ENCODE measurements around the gene SPATA31E1.
A peak's percentile ranks its signal among the peaks of the same experiment; 100 is the strongest.

Gene SPATA31E1

DNA sequence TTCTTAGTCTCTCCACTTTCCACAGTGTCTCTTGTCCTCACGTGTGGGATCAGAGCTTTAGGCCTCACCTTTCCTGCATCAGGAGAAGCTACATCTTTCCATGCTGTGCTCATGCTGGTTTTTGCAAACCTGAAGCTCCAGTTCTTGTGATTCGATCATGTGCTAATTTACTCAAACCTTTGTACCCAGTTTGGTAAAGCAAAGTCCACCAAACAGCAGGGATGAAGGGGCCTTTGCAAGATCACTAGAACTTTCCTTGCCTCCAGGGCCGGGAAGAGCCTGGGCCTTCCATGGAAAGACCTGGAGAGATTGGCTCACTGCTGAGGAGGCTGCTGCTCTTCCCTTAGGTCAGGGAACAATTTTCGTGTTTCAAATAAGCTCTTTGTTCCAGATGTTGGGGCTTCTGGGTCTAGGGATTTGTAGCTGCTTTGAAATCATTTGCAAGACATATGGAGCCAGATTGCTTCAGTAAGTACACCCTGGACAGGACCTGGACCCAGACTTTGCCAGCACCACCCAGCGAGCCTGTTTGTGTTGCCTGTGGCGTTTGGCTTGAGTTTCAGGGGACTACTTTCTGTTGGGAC is 18.7 kb upstream of the SPATA31E1 start:
- DNase-seq (ENCODE audit: low spot score): no peak

DNA sequence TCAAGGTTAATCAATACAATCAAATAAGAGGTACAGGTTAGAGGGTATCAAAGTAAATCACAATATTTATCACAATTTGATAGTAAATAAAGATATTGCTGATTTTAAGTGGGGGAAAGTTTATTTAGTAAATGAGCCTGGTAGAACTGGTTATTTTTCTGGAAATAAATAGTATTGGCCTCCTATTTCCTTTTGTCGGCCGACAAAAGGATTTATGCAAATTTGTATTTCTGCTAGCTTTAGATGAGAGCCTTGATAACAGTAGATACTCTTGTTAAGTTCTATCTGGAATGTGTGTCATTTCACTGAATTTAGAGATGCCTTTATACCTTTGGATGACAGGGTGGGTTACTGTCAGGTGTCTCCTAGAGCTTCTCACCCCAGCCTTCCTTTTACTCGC is 17.8 kb upstream of the SPATA31E1 start:
- no peak for DNase-seq (ENCODE audit: low spot score)

DNA sequence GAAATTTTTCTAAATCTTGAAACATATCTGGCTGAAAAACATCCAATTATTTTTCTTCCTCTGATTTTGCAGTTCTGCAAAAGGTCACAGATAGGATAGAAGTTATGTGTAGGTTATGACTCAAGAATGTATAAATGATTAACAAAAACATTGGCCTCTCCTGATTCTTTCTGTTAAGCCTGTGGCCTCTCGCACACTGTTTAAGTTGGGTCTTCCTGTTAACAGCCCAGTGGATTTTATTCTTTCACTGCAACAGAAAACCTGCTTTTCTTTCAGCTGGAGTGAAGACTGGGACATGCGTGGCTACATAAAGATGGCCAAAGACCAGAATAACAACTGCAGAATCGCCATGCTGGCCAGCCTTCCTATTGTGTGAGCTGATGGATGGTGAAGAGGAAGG is 17.1 kb upstream of the SPATA31E1 start:
- no peak for DNase-seq (ENCODE audit: low spot score)

DNA sequence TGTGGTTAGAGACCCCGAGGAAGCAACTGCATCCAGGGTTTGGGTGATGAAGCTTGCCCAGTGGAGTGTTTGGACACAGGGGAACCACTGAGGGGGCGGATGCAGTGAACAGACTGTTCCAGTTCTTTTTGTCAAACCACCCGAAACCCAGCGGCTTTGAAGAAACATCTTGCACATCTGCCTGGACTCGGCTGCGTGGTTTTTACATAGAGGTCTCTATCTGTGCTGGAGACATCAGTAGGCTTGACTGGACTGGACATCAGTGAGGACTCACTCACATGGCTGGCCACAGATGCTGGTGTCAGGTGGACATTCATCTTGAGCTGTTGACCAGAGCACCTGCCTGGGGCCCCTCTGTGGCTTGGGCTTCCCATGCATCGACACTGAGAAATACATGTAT is 15.3 kb upstream of the SPATA31E1 start:
- DNase-seq (ENCODE audit: low spot score): no peak

DNA sequence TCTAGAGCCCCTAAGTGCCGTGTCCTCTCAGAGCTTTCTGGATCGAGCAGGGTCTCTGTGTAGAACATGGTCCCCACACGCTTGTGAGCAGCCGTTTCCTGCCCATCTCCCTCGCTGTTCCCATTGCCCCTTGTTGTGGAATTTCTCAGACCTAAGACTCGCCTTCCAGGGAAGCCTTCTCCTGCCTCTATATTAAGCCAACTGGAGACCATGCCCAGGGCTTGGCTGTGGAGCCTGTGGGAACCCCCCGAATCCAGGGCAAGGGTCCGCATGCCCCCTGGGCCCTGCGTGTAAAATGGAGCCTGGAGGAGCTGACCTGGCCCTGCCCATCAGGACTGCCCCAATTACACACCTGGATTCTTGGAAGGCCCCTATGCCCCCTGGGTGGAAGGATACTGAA is 14.5 kb upstream of the SPATA31E1 start:
- DNase-seq (ENCODE audit: low spot score): no peak

DNA sequence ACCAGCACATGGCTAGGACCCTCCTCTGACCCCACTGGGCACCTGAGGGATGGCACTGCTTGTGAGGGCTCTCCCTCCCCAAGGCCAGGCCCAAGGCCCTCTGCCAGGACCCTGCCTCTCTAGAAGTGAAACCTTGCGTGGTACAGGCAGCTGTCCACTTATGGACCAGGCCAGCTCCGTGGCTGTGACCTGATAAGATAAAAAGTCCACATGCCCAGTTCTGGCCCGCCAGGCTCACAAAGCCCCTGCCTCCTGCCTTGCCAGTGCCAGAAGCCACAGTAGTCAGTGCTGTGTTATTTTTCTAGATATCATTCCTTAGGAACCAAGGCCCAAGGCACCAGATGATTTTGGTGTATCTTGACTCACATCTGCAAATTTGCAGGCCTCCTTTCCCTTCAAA is 14.0 kb upstream of the SPATA31E1 start:
- DNase-seq (ENCODE audit: low spot score): no peak

DNA sequence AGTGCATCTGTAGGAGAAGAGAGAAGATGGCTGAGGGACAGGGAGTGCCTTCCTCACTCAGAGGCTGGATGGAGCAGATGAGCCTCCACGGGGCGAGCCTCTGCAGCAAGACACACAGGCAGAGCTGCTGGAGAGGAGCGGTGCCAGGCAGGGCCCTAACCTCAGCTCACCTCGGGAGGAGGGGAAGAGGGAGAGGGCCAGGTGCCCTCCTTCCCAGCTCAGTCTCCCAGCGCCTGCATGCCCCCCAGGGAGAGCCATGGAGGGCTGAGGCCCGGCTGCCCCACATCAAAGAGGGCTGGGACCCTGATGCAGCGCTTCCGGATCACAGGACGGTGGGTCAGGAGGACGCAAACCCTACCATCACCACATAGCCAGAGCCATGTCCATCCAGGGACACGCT is 13.6 kb upstream of the SPATA31E1 start:
- no peak for DNase-seq (ENCODE audit: low spot score)

DNA sequence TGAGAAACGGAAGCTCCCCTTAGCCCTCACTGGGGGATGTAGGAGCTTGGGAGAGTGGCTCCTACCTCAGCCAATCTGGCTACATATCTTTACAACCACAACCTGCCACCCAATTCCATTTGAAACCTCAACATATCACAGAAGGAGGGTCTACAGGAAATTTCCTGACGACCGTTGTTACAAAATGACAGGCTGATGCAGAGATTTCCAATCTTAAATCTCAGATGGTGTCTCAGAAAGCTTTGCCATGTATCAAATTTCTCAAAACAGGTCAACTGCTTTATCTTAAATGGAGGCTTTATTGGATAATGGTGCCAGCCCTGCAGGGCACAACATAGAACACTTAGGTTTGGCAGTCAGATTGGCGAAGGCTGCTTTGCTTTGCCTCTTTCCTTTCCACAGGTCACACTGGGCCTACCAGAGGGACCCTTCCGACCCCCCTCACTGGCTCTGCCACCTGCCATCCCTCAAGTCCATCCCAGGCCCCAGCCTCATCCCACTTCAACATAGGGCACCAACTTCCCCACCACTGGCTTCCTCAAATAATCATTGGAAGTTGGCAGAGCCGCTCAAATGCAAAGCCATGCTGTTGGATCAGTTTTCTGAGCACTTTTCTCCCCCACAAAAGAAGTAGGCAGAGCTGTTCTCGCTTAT is 11.1 kb upstream of the SPATA31E1 start:
- no peak for DNase-seq (ENCODE audit: low spot score)

DNA sequence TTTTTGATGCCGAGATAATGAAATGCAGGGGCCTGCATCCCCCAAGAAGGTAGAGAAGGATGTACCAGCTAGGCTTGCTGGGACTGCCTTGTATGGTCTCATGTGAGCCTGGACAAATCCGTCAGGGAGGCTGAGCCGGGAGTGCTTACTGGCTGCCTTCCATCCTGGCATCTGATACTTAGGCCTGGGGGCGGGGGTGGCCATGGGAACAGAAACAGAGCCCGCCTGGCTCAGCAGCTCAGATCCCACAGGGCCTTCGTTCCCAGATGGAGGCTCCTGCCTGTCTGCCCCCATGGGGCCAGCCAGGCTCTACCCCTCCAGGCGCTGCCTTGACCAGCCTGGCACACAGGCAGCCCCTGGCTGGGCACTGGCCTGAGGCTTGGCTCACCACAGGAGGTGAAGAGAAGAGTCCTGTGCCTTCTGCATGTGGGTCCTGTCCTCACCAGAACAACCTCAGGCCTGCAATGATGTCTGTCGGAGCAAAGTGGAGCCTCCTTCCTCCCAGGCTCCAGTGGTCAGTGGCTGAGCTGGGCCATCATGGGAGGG is 10.5 kb upstream of the SPATA31E1 start:
- no peak for DNase-seq (ENCODE audit: low spot score)

DNA sequence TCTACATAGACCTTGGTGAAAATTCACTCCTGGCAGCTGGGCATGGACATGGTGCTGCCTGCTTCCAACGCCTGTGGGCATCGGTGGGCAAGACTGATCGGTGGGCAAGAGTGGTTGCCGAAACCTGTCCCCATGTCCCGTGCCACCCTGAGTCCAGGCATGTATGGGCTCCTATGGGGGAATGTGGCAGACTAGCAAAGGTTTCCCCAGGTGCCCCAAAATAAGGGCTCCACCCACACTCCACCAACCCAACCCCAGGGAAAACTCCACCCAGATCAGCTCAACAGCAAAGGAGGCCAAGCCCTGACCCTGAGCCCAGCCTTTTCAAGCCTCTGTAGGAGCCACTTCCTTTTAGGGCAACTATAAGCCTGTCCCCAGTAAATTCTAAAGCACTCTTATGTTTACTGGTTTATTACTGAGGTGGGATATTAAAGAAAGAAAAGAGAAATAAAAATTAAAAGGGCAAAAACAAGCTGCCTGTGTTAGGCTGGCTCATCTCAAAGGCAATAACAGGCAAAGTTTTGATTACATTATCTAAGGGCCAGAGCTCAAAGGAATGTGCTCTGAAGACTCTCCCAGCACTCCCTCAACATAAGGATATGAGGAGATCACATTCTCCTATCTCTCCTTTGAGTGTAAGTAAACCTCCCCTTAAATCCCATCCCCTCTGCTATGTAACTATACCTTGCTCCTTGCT is 8.9 kb upstream of the SPATA31E1 start:
- no peak for DNase-seq (ENCODE audit: low spot score)

DNA sequence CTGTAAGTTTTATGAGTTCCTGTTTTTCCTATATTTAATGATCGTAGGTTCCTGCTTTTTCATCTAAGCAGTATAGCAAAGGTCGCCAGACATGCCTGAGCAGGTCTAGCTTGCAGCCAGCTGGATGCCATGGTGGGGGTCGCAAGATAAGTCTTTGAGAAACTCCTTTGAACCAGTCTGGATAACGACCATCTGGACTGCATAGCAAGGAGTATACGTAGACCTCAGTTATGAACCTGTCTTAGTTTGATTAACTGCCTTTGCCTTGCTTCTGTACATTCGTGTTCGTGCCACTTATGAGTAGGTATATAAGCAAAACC is 8.4 kb upstream of the SPATA31E1 start:
- no peak for DNase-seq (ENCODE audit: low spot score)

DNA sequence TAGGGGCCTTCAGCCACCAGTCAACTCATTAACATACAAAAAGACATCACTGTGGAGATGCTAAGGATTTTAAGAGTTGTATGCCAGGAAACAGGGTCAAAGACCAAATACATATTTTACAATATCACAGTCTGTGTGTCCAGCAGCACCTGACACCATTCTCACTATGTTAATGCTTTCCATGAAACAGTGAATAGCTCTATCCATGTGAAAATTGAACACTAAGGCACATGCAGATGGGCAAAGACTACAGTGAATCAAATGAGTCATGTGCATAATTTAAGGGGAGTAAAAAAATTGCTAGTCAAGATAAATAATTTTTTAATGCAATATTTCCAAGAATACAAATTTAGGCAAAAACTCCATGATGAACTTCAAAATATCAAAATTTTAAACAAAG is 7.6 kb upstream of the SPATA31E1 start:
- no peak for DNase-seq (ENCODE audit: low spot score)

DNA sequence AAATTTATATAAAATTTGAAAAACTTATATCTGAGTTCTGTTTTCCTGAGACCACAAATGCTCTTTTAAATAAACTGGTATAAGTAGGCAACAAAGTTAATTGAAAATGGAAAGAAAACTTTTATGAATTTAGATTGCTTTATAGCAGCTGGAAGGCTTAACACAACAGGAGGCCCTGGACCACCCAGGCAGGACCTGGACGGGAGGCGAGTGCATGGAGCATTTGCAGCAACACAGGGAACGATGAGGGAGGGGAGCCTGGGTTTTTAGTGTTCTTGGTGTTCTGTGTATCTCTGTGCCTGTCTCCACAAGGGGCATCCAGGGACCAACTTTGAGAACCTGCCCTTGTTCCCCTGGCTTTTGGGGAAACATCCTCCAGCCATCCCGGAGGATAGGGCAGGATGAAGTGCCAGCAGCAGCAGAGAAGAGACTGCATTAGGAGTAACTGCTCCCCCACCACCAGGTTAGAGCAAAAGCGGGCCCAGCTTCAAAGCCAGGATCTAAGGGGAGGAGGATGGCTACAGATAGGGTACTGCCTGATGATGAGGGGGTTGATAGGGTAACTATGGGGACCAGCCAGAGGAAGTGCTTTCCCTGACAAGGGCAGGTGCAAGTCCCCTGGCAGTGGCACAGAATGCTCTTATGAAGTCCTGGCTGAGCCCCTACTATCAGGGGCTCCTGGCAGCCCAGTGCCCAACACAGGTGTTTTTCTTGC is 6.7 kb upstream of the SPATA31E1 start:
- DNase-seq (ENCODE audit: low spot score): no peak

DNA sequence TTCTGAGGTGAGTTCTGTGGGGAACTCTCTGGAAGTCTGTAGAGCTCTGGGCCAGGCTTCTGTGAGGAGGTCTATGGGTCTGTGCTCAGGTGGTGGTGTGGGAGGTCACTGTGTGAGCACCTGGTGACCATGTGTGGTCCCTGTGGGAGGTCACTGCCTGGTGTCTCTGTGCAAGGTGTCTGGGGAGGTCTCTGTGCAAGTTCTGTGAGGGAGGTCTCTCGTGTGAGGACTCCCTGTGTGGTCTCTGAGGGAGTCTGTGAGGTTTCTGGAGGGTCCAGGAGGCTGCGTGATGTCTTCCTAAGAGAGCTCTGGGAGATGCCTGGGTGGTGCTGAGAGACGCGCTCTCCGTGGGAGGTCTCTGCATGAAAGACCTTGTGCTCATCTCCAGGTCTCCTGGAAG is 6.0 kb upstream of the SPATA31E1 start:
- DNase-seq (ENCODE audit: low spot score): no peak

DNA sequence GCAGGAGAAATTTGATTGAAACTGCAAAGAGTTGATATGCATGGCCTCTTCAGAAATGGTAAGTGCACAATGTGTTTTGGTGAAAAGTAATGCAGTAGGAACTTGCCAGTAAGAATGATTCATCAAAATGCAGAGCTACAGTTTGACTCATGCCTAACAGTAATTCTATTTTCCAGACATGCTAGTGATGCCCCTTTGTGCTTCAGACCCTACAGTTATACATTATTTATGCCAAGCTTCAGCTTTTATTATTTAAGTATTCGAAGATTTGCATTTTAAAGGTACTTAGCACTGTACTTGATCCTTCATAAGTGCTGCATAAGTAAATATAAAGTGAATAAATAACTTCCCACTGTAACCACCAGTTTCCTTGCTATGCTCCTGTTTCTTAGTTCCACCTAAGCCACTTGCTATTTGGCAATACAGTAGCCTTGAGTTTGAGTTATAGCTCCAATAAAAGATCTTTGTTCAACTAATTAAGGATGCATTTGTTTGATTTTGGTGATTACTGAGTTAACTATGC is 3.6 kb upstream of the SPATA31E1 start:
- DNase-seq (ENCODE audit: low spot score): peak; percentile 9

DNA sequence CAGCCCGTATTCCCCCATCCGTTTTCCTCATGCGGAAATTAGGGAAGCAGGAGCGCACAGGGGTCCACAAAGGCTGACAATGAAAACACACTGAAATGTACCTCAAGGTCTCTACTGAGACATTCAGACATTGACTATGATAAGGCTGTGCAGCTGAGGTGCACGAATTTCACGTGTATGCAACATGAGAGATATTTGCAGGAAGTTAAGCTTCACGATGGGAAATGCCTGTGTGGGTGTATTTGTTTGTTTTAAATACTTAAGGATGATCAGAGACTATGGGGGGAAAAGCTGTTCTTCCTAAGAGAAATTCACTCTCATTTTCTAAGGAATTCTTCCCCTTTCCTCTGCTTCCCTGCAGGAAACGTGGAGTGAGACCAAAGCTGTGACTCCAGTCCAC is 2.6 kb upstream of the SPATA31E1 start:
- no peak for DNase-seq (ENCODE audit: low spot score)

DNA sequence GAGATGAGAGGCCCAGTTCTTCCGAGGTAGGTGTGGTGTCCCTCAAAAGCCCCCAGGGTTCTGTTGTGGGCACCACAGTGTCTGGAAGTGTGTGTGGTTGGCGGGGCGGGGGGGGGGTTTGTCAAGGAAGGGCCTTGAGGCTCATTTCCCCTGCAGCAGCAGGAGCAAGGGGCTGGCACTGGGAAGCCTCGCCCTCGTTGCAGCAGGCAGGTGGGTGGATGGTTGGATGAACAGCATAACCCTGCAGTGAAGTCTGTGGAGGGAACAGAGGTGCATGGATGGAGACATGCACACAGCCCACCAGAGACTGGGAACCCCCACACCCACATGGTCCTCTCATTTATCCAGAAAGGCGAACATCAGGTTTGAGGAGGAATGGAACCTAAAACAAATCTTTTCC is 2.0 kb upstream of the SPATA31E1 start:
- no peak for DNase-seq (ENCODE audit: low spot score)

DNA sequence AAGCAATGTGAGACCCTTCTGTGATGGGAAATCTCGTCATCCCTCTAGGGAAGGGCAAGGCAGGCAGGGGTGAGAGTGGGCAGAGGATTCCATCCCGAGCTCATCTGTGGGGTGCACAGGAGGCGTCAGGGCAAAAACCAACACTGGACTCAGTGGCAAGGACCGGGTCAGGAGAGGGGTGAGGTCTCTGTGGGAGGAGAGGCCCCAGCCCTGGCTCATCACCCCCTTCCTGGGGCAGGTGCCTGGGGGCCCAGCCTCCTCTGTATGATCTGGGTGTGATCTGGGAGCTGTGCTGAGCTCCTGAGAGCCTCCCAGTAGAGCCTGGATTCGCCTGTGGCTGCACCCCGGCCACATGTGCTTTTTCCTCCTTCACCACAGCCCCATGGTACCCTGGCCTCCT is 597 bp downstream of the SPATA31E1 start:
- no peak for DNase-seq (ENCODE audit: low spot score)

DNA sequence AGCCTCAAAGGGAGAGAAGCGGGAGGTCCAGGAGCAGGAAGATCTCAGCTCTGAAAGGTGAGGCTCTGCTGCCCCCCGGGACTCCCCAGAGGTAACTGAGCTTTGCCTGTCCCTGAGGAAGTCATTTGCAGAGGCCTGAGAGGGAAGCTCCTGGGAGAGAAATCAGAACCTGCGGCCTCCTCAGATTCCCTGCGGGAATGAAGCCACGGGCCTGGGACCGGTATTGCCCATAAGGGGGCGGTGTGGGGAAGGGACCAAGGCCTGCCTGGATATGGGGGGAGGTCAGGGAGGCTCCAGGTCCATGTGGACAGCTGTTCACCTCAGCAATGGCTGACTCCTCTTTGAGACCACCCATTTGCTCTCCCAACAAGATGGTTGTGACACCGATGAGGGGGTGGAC is 1.3 kb downstream of the SPATA31E1 start:
- DNase-seq (ENCODE audit: low spot score): no peak

DNA sequence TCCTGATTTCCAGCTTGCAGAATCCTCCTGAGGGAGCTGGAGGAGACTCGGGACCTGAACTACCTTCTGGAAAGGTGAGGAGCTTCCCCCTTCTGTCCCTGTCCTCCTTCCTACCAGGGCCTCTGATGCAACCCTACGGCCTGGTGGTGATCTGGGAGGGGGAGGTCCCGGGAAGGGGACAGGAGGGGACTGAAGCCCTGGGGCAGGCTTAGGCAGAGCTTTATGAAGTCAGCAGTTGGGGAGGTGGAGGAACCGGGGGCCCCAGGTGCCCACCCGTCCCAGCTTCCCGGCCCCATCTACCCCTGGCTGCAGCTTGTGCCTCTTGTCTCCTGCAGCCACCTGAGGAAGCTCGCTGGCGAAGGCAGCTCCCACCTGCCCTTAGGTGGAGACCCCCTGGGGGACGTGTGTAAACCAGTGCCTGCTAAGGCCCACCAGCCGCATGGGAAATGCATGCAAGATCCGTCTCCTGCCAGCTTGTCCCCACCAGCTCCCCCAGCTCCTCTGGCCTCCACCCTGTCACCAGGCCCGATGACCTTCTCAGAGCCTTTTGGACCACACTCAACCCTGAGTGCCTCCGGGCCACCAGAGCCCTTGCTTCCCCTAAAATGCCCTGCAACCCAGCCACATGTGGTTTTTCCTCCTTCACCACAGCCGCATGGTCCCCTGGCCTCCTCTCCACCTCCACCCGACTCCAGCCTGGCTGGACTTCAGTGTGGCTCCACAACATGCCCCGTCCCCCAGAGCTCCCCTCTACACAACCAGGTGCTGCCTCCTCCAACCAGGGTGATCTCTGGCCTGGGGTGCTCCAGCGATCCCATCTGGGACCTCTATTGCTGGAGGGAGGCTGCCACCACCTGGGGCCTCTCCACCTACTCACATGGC is 2.1 kb downstream of the SPATA31E1 start:
- DNase-seq (ENCODE audit: low spot score): no peak

DNA sequence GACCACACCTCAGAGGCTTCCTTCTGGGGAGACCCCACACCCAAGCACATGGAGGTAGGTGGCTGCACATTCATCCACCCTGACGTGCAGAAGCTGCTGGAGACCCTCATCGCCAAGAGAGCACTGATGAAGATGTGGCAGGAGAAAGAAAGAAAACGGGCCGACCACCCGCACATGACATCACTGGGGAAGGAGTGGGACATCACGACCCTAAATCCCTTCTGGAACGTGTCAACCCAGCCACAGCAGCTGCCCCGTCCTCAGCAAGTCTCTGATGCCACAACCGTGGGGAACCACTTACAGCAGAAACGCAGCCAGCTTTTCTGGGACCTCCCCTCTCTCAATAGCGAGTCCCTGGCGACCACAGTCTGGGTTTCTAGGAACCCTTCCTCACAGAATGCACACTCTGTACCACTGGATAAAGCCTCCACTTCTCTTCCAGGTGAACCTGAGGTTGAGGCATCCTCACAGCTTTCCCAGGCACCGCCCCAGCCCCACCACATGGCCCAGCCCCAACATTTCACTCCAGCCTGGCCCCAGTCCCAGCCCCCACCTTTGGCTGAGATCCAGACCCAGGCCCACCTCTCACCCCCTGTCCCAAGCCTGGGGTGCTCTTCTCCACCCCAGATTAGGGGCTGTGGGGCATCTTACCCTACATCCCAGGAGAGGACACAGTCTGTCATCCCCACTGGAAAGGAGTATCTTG is 3.0 kb downstream of the SPATA31E1 start:
- no peak for DNase-seq (ENCODE audit: low spot score)

Data from activated CD4-positive, alpha-beta T cell treated with anti-CD3 and anti-CD28 coated beads, Interleukin-2, Interleukin-4, amounts not matched to agents 100 ng/mL and 50 ng/mL, durations not matched to agents 16 hours and 8 hours (primary cell).